ENCODE data around the gene FRMD8. TPM values are rescaled to one million over a fixed set of nuclear protein-coding genes. Genes with fewer than 3 reads are reported as not detected.

FRMD8 gene
- total and polyA plus RNA-seq, 2 of the 8 experiments (the other 6 are each of a cell fraction or from before 2014, with no cell fraction given): 15.0 to 19.2 TPM

- 60% methylated on average over 9 of the region's 9 CpGs; no CpG with 5 or more reads in 1 of the 2 experiments for WGBS, 2 experiments (ENCODE audit: extremely low coverage in 1 of 2, insufficient coverage in 1 of 2, insufficient read length in 1 of 2, insufficient replicate concordance in 2 of 2, low coverage in 1 of 2, low lambda C conversion rate in 2 of 2, missing lambda C conversion rate in 1 of 2)
- Histone ChIP-seq H3K4me2 (ENCODE audit: insufficient read depth in 1 of 2, low read depth in 2 of 2, low read length in 2 of 2) (no peak overlapping the region; a peak in 1 of 4 replicates), H3K14ac (ENCODE audit: insufficient read length) (no peak overlapping the region), H2BK120ac (replicated peaks; ENCODE audit: low read depth, low read length) (no peak overlapping the region), H3K9ac (replicated peaks in 1 of 4; ENCODE audit: extremely low read depth in 1 of 4, low read depth in 3 of 4, low read length in 3 of 4) (no peak overlapping the region), H3K36me3 (ENCODE audit: control insufficient read depth in 2 of 4, insufficient read depth in 4 of 4, low read length in 3 of 4) (no peaks in the 10 kb centered on the region), H3K79me2 (ENCODE audit: control insufficient read depth in 1 of 2, insufficient read depth in 2 of 2, low read length in 2 of 2) (peaks cover 0 to 24% of the 10 kb centered on the region in 2 experiments), H3K56ac (replicated peaks; ENCODE audit: insufficient read length, low read depth, low read length) (no peak overlapping the region), H4K20me1 (replicated peaks in 1 of 2; ENCODE audit: control insufficient read depth in 1 of 2, insufficient read depth in 2 of 2, low read length in 2 of 2) (peaks cover 5 to 16% of the 10 kb centered on the region in 2 experiments), H3K23ac (ENCODE audit: insufficient read length) (no peak overlapping the region), H2AK5ac (ENCODE audit: low read depth, low read length) (no peak overlapping the region), H2AFZ (ENCODE audit: low read length) (no peak overlapping the region), H4K8ac (ENCODE audit: extremely low read depth, insufficient read depth, low read length) (no peak overlapping the region), H3K18ac (ENCODE audit: extremely low read depth, low read length) (no peak overlapping the region), H2BK12ac (ENCODE audit: low read depth, low read length) (no peak overlapping the region), H4K91ac (replicated peaks; ENCODE audit: insufficient read length, low read length) (no peak overlapping the region), H3K9me3 (ENCODE audit: insufficient read depth in 2 of 2, low read depth in 1 of 2, low read length in 1 of 2) (no peaks in the 10 kb centered on the region), H2BK15ac (ENCODE audit: low read length) (no peak overlapping the region), H3K79me1 (ENCODE audit: low read depth, low read length) (peaks cover 9% of the 10 kb centered on the region; the same call in 1 of the 2 replicates), H3K4me3 (ENCODE audit: extremely low read depth in 1 of 4, insufficient read depth in 2 of 4, low read depth in 3 of 4, low read length in 4 of 4) (no peak overlapping the region), H4K5ac (ENCODE audit: insufficient read length, low read depth, low read length) (no peak overlapping the region), H3K27me3 (replicated peaks in 1 of 4; ENCODE audit: control insufficient read depth in 3 of 4, extremely low read depth in 1 of 4, insufficient read depth in 3 of 4, low read length in 3 of 4) (no peaks in the 10 kb centered on the region), H3K4ac (replicated peaks; ENCODE audit: insufficient read length, low read depth, low read length) (no peak overlapping the region), H3K27ac (ENCODE audit: low read depth, low read length) (no peak overlapping the region), H3K23me2 (ENCODE audit: low read depth, low read length) (peaks cover 7% of the 10 kb centered on the region; the same call in 1 of the 2 replicates), H2BK20ac (ENCODE audit: low read length) (no peak overlapping the region), H3K4me1 (replicated peaks in 1 of 4; ENCODE audit: control insufficient read depth in 3 of 4, insufficient read depth in 4 of 4, low read length in 3 of 4) (peaks cover 9 to 32% (median 12%) of the 10 kb centered on the region in 4 experiments), H2BK5ac (ENCODE audit: low read depth, low read length) (no peak overlapping the region)
- no peak for TF ChIP-seq GTF2F1 (IDR thresholded peaks at IDR 0.05; ENCODE audit: borderline replicate concordance, low read depth, low read length)
- TF ChIP-seq NANOG (IDR thresholded peaks at IDR 0.05; ENCODE audit: insufficient read depth, low read depth, low read length, poor library complexity, severe bottlenecking): no peak
- TF ChIP-seq EGR1 (IDR thresholded peaks at IDR 0.05; ENCODE audit: borderline replicate concordance, low read depth, low read length): no peak
- TF ChIP-seq CHD1 (IDR thresholded peaks at IDR 0.05; ENCODE audit: low read depth, low read length): no peak
- no peak for TF ChIP-seq SRF (IDR thresholded peaks at IDR 0.05; ENCODE audit: low read depth, low read length)
- no peak for TF ChIP-seq RNF2 (IDR thresholded peaks at IDR 0.05; ENCODE audit: borderline replicate concordance, low read depth, low read length, missing control alignments, poor library complexity, severe bottlenecking)
- TF ChIP-seq TEAD4 (IDR thresholded peaks at IDR 0.05; ENCODE audit: low read depth, low read length): no peak
- TF ChIP-seq E2F6 (IDR thresholded peaks at IDR 0.05): no peak
- ChIA-PET CTCF (ENCODE audit: partially characterized antibody) (interaction anchor here (1.1 to 22.8 kb wide), 4 partner anchors 8 to 40 kb away, joined by 3 to 430 read pairs (median 10); no protein-coding TSS in a partner anchor), POLR2A (ENCODE audit: partially characterized antibody) (interaction anchor here (0.8 to 20.8 kb wide), 5 partner anchors 10 to 76 kb away, joined by 3 to 826 read pairs (median 4); partner anchors contain the start of gene MALAT1)
- FAIRE-seq: no peak
- no peak for DNase-seq (ENCODE audit: low read depth in 1 of 2, low spot score in 2 of 2)
Measured at GRCh38 chr11:65429068-65429681, 42.7 kb downstream of the FRMD8 start.

Measured in H1 (cell line).